Central memory CD8-positive, alpha-beta T cell (primary cell): ENCODE measurements around the gene ZKSCAN1.
"Not testable (repeated sequence)": the region's sequence is repeated elsewhere in the genome, so short reads cannot be mapped to it uniquely, and the experiment has no call there.

Experiments used
- ATAC-seq: fragments of 150-1000 bp; cut with Tn5 transposase; replicated peaks from 2 replicates; pipeline ENCODE4 v1.10.0; 2022; ENCODE audit warnings: mild to moderate bottlenecking, moderate FRiP score, moderate number of reproducible peaks; ENCODE audit not compliant: poor library complexity, severe bottlenecking; ENCODE audit errors: extremely low read depth
- DNase-seq, 2 donors: peaks; one replicate each; pipeline ENCODE4 v3.0.0; 2021; ENCODE audit warnings: low spot score in 2 of 2
- H3K27ac Mint-ChIP-seq: one replicate; pipeline ENCODE4 v1.8.0; 2022; ENCODE audit warnings: low read depth, mild to moderate bottlenecking, moderate library complexity, mixed read lengths
- H3K27me3 Mint-ChIP-seq: one replicate; pipeline ENCODE4 v1.8.0; 2022; ENCODE audit warnings: mixed read lengths
- H3K36me3 Mint-ChIP-seq: one replicate; pipeline ENCODE4 v1.8.0; 2022; ENCODE audit warnings: mild to moderate bottlenecking, moderate library complexity, mixed read lengths; ENCODE audit not compliant: insufficient read depth
- H3K4me1 Mint-ChIP-seq: one replicate; pipeline ENCODE4 v1.8.0; 2022; ENCODE audit warnings: mixed read lengths
- H3K4me3 Mint-ChIP-seq: one replicate; pipeline ENCODE4 v1.8.0; 2022; ENCODE audit warnings: mild to moderate bottlenecking, moderate library complexity, mixed read lengths
- H3K9me3 Mint-ChIP-seq: one replicate; pipeline ENCODE4 v1.8.0; 2022; ENCODE audit warnings: mixed read lengths

ZKSCAN1 gene

DNA sequence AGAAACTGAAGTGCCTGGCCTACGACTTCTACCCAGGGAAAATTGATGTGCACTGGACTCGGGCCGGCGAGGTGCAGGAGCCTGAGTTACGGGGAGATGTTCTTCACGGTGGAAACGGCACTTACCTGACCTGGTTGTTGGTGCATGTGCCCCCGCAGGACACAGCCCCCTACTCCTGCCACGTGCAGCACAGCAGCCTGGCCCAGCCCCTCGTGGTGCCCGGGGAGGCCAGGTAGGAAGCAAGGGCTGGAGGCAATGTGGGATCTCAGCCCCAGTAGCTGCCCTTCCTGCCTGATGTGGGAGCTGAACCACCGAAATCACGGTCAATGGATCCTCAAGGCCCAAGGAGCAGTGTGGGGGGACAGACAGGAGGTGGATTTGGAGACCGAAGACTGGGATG lies 28.1 kb upstream of the ZKSCAN1 start:
- not testable (repeated sequence) for DNase-seq, H3K27ac Mint-ChIP-seq, H3K9me3 Mint-ChIP-seq, H3K36me3 Mint-ChIP-seq, H3K4me1 Mint-ChIP-seq, H3K4me3 Mint-ChIP-seq, ATAC-seq
- H3K27me3 Mint-ChIP-seq, result peaks cover 27% of the 10 kb centered on the region

GRCh38 chr7:99987846-99988245 lies 27.6 kb upstream of the ZKSCAN1 start:
- ATAC-seq, result no peak
- H3K4me3 Mint-ChIP-seq, result no peak overlapping the region
- no peak overlapping the region for H3K27ac Mint-ChIP-seq
- no peak for DNase-seq
- no peaks in the 10 kb centered on the region for H3K36me3 Mint-ChIP-seq
- no peaks in the 10 kb centered on the region for H3K4me1 Mint-ChIP-seq
- H3K9me3 Mint-ChIP-seq, result no peaks in the 10 kb centered on the region
- H3K27me3 Mint-ChIP-seq, result peaks cover 27% of the 10 kb centered on the region

- no peaks in the 10 kb centered on the region for H3K4me1 Mint-ChIP-seq
- ATAC-seq, result no peak
- no peaks in the 10 kb centered on the region for H3K36me3 Mint-ChIP-seq
- H3K27me3 Mint-ChIP-seq, result peaks cover 16% of the 10 kb centered on the region
- H3K9me3 Mint-ChIP-seq, result no peaks in the 10 kb centered on the region
- no peak overlapping the region for H3K27ac Mint-ChIP-seq
- no peak for DNase-seq
- no peak overlapping the region for H3K4me3 Mint-ChIP-seq
Measured at GRCh38 chr7:99990460-99990852, 24.9 kb upstream of the ZKSCAN1 start.

DNA sequence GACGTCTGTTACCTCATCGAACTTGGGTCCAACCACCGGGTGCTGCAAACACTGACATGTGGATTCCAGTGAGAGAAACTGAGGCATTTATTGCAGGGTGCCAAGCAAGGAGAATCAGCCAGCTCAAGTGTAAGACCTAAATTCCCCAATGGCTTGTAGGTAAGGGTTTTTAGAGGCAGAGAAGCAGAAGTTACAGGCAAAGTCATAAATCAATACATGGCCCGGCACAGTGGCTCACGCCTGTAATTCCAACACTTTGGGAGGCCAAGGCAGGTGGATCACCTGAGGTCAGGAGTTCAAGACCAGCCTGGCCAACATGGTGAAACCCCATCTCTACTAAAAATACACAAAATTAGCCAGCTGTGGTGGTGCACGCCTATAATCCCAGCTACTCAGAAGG lies 23.9 kb upstream of the ZKSCAN1 start:
- DNase-seq, H3K27me3 Mint-ChIP-seq, H3K4me3 Mint-ChIP-seq, H3K9me3 Mint-ChIP-seq, ATAC-seq, H3K27ac Mint-ChIP-seq, H3K36me3 Mint-ChIP-seq, H3K4me1 Mint-ChIP-seq: not testable (repeated sequence)

DNA sequence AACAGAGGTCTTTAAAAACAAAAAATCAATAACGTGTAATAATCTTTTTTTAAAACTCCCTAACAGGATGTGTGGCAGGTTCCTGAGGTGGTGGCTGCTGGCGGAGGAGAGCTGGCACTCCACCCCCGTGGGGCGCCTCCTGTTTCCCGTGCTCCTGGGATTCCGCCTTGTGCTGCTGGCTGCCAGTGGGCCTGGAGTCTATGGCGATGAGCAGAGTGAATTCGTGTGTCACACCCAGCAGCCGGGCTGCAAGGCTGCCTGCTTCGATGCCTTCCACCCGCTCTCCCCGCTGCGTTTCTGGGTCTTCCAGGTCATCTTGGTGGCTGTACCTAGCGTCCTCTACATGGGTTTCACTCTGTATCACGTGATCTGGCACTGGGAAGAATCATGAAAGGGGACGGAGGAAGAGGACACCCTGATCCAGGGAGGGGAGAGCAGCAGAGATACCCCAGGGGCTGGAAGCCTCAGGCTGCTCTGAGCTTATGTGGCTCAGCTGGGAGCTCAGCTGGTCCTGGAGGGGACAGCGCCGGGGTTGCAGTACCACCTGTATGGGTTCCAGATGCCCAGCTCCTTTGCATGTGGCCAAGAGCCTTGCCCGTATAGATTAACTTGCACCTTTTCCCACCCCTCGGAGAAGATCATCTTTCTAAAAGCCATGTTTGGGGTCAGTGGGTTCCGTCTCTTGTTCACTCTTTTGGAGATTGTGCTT lies 22.9 kb upstream of the ZKSCAN1 start:
- H3K27me3 Mint-ChIP-seq, result no peaks in the 10 kb centered on the region
- H3K4me1 Mint-ChIP-seq, result peaks cover 7% of the 10 kb centered on the region
- DNase-seq (no peak), ATAC-seq (no peak)
- no peaks in the 10 kb centered on the region for H3K9me3 Mint-ChIP-seq
- peaks cover 4% of the 10 kb centered on the region for H3K36me3 Mint-ChIP-seq
- no peak overlapping the region for H3K4me3 Mint-ChIP-seq
- H3K27ac Mint-ChIP-seq, result no peak overlapping the region

- H3K4me1 Mint-ChIP-seq, result peaks cover 15% of the 10 kb centered on the region
- peaks cover 5% of the 10 kb centered on the region for H3K36me3 Mint-ChIP-seq
- no peaks in the 10 kb centered on the region for H3K27me3 Mint-ChIP-seq
- DNase-seq, result no peak
- no peak overlapping the region for H3K27ac Mint-ChIP-seq
- no peak for ATAC-seq
- no peaks in the 10 kb centered on the region for H3K9me3 Mint-ChIP-seq
- no peak overlapping the region for H3K4me3 Mint-ChIP-seq
Measured at GRCh38 chr7:99994819-99995218, 20.6 kb upstream of the ZKSCAN1 start.

DNA sequence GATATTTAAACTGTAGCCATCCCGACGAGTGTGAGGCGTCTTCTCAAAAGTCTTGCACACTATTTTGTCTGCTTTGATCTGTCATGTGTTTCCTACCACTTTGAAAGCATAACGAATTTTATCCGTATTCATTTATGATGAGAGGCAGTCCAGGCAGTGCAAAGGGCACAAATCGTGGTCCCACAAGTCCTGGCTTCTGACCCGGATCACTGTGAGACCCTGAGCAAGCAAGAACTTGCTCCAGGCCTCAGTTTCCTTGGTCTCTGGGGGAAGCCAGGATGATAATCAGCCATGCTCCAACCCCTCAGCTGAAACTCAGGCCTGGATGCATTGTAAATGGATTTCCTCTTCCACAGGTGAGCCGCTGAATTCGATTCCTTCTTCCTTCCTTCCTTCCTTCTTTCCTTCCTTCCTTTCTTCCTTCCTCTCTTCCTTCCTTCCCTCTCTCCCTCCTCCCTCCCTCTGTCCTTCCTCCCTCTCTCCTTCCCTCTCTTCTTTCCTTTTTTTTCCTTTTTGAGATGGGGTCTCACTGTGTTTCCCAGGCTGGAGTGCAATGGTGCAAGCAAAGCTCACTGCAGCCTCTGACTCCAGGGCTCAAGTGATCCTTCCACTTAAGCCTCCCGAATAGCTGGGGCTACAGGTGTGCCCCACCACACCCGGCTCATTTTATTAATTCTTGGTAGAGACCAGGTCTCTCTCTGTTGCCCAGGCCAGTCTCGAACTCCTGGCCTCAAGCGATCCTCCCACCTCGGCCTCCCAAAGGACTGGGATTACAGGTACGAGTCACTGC lies 18.4 kb upstream of the ZKSCAN1 start:
- ATAC-seq (no peak), DNase-seq (no peak)
- no peaks in the 10 kb centered on the region for H3K9me3 Mint-ChIP-seq
- peak overlapping the region; percentile 76 for H3K4me3 Mint-ChIP-seq
- peaks cover 15% of the 10 kb centered on the region for H3K4me1 Mint-ChIP-seq
- peak overlapping the region; percentile 97 for H3K27ac Mint-ChIP-seq
- peaks cover 5% of the 10 kb centered on the region for H3K36me3 Mint-ChIP-seq
- H3K27me3 Mint-ChIP-seq, result no peaks in the 10 kb centered on the region

DNA sequence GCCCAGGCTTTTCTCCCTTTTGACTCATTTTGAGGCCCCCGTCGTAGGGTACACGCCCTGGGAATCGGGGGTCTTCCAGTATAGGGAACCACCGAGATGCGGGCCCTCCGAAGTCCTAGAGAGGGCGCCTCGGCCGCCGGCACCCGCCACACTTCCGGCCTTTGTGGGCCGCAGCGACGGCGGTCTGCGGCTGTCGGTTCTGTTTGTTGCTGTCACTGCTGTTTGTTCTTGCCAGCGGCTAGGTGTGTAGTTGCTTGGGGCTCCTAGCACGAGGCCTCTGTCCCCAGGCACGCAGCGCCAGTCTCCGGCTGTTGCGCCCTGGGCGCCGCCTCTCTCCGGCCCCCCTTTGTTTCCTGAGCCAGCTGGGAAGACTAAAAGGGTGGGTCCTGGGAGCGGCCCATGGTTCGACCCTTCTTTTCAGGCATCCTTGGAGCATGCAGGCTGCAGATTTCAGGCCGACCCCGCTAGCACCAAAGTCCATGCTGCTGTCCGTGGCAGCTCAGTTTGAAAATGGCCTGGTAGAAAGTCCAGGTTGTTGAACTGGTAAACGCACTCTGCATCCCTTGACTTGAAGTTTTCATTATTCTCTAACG lies 17.8 kb upstream of the ZKSCAN1 start:
- H3K27ac Mint-ChIP-seq, result peak overlapping the region; percentile 97
- H3K4me1 Mint-ChIP-seq, result peaks cover 15% of the 10 kb centered on the region
- peak overlapping the region; percentile 76 for H3K4me3 Mint-ChIP-seq
- no peaks in the 10 kb centered on the region for H3K9me3 Mint-ChIP-seq
- ATAC-seq, result peak; percentile 98
- peak; percentile 57 to 71 for DNase-seq
- H3K36me3 Mint-ChIP-seq, result peaks cover 5% of the 10 kb centered on the region
- H3K27me3 Mint-ChIP-seq, result no peaks in the 10 kb centered on the region

DNA sequence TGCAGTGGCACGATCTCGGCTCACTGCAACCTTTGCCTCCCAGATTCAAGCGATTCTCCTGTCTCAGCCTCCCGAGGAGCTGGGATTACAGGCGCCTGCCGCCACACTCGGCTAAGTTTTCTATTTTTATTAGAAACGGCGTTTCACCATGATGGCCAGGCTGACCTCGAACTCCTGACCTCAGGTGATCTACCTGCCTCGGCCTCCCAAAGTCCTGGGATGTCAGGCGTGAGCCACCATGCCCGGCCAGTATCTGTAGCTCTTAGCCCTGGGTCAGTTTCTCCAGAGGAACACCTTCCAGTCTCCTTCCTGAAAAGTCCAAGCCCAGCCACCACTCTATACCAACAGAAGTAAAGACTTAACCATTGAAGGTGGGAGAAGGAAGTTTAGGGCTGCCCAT lies 15.2 kb upstream of the ZKSCAN1 start:
- no peak overlapping the region for H3K4me3 Mint-ChIP-seq
- no peak for ATAC-seq

GRCh38 chr7:100003711-100004661 lies 11.4 kb upstream of the ZKSCAN1 start:
- Mint-ChIP-seq H3K27ac (no peak overlapping the region), H3K36me3 (no peaks in the 10 kb centered on the region), H3K4me1 (no peaks in the 10 kb centered on the region), H3K4me3 (no peak overlapping the region), H3K27me3 (peaks cover 7% of the 10 kb centered on the region), H3K9me3 (no peaks in the 10 kb centered on the region)
- ATAC-seq (no peak), DNase-seq (no peak)

More for the DNA sequence above, 15.2 kb upstream of the ZKSCAN1 start:
- DNase-seq, result no peak
- Mint-ChIP-seq H3K36me3 (peaks cover 5% of the 10 kb centered on the region), H3K4me1 (peaks cover 15% of the 10 kb centered on the region), H3K27ac (no peak overlapping the region), H3K27me3 (no peaks in the 10 kb centered on the region), H3K9me3 (no peaks in the 10 kb centered on the region)

DNA sequence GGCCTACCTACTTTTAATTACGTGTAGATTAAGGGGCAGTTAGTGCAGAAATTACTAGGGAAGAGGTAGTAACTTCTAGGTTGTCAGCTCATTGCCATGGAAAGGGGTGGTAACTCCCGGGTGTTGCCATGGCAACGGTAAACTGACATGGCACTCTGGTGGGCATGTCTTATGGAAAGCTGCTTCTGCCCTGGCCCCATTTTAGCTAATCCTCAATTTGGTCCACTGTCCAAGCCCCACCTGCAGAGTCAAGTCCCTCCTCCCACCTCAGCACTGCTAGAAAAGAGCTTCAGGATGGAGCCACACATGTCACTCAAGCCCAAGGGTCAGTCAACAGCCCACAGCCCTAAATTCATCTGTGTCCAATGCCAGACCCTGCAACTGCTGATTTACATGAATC lies 7.5 kb upstream of the ZKSCAN1 start:
- H3K4me1 Mint-ChIP-seq, result no peaks in the 10 kb centered on the region
- H3K9me3 Mint-ChIP-seq, result no peaks in the 10 kb centered on the region
- ATAC-seq, result no peak
- no peak overlapping the region for H3K4me3 Mint-ChIP-seq
- DNase-seq, result no peak
- H3K27me3 Mint-ChIP-seq, result peaks cover 16% of the 10 kb centered on the region
- no peak overlapping the region for H3K27ac Mint-ChIP-seq
- no peaks in the 10 kb centered on the region for H3K36me3 Mint-ChIP-seq

- no peak overlapping the region for H3K27ac Mint-ChIP-seq
Measured at GRCh38 chr7:100008525-100008924, 6.9 kb upstream of the ZKSCAN1 start.

More at GRCh38 chr7:100008525-100008924, 6.9 kb upstream of the ZKSCAN1 start:
- no peaks in the 10 kb centered on the region for H3K4me1 Mint-ChIP-seq
- ATAC-seq (no peak), DNase-seq (no peak)
- peaks cover 16% of the 10 kb centered on the region for H3K27me3 Mint-ChIP-seq
- H3K9me3 Mint-ChIP-seq, result no peaks in the 10 kb centered on the region
- H3K4me3 Mint-ChIP-seq, result no peak overlapping the region
- H3K36me3 Mint-ChIP-seq, result no peaks in the 10 kb centered on the region
